ENCODE measurements around the gene SPOP.

SPOP gene

GRCh38 chr17:49567871-49568694 lies 109.8 kb downstream of the SPOP start:
- no peak for TF ChIP-seq POLR2A (IDR thresholded peaks at IDR 0.05; ENCODE audit: low read depth, low read length)
- FAIRE-seq: peak; percentile 45
- peak; percentile 85 for DNase-seq (ENCODE audit: insufficient read length, low spot score)

- no peak for FAIRE-seq
- TF ChIP-seq POLR2A (IDR thresholded peaks at IDR 0.05; ENCODE audit: low read depth, low read length): no peak
- no peak for DNase-seq (ENCODE audit: insufficient read length, low spot score)
Observed at GRCh38 chr17:49567104-49567521, 110.8 kb downstream of the SPOP start.

DNA sequence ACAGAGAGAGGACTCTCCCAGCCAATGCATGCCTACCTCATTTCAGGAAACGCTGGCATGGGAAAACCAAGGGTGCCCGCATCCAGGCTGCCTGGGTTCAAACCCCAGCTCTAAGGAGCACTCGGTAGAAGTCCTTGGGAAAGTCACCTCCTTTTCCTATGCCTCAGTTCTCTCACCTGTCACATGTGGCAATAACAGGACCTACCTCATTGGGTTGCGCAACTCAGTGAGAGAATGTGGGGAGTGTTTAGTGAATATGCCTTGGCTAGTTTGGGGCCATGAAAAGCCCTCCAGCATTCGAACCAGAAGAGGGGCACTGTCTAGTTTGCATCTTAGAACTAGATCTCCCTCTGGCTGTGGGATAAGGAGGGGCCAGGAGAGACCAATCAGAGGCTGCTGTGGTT lies 111.2 kb downstream of the SPOP start:
- DNase-seq (ENCODE audit: insufficient read length, low spot score) (no peak), FAIRE-seq (no peak)
- TF ChIP-seq POLR2A (IDR thresholded peaks at IDR 0.05; ENCODE audit: low read depth, low read length): no peak

DNA sequence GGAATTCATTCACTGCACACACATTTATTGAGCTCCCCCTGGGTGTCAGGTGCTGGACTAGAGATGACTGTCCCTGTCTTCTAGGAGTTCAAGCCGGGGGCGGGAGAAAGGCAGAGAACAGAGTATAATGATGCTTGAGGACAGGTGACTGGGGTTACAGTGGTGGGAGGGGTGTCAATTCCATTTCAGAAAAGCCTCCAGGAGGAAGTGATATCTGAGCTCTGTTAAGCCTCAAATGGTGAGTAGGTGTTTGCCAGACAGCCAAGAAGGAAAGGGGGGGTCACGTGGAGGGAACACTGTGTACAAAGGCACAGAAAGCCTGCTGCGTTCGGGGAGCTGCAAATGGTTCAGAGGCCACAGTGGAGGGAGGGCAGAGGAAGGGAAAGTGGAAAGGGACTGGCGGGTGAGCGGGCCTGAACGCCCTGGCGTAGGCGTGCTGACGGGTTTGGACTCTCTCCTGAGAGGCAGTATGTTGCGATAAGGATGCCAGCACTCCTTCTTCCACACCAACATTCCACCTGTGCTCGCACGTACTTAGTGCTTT lies 111.9 kb downstream of the SPOP start:
- FAIRE-seq (no peak), DNase-seq (ENCODE audit: insufficient read length, low spot score) (no peak)
- TF ChIP-seq POLR2A (IDR thresholded peaks at IDR 0.05; ENCODE audit: low read depth, low read length): no peak

- TF ChIP-seq POLR2A (IDR thresholded peaks at IDR 0.05; ENCODE audit: low read depth, low read length): no peak
- FAIRE-seq (no peak), DNase-seq (ENCODE audit: insufficient read length, low spot score) (no peak)
Observed at GRCh38 chr17:49564638-49565037, 113.3 kb downstream of the SPOP start.

DNA sequence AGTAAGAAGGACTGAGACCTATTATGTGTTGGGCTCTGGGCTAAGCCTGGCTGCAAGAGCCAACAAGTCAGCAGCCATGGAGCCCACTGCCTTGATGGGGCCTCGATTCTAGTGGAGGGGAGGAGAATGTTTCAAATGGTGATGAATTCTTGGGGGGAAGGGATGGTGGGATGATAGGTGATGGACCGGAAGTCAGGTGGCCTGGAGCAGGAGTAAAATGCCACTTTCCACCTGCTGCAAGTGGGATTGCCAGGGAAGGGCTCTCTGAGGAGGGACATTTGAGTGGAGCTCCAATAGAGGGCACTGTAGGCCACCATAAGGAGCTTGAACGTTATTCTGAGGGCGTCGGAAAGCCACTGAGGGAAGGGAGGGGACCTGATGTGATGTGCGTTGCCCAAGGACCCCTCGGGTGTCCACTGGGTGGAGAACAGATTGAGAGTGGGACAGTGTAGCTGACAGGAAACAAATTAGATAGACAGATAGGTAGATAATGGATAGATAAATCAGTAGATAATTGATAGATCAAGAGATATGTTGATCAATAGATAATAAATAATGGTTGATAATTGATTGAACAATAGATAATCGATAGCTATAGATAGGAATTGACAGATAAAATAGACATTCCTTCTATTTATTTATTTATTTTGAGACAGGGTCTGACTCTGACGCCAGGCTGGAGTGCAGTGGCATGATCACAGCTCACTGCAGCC lies 120.4 kb downstream of the SPOP start:
- FAIRE-seq: no peak
- DNase-seq (ENCODE audit: insufficient read length, low spot score): no peak
- no peak for TF ChIP-seq POLR2A (IDR thresholded peaks at IDR 0.05; ENCODE audit: low read depth, low read length)

DNA sequence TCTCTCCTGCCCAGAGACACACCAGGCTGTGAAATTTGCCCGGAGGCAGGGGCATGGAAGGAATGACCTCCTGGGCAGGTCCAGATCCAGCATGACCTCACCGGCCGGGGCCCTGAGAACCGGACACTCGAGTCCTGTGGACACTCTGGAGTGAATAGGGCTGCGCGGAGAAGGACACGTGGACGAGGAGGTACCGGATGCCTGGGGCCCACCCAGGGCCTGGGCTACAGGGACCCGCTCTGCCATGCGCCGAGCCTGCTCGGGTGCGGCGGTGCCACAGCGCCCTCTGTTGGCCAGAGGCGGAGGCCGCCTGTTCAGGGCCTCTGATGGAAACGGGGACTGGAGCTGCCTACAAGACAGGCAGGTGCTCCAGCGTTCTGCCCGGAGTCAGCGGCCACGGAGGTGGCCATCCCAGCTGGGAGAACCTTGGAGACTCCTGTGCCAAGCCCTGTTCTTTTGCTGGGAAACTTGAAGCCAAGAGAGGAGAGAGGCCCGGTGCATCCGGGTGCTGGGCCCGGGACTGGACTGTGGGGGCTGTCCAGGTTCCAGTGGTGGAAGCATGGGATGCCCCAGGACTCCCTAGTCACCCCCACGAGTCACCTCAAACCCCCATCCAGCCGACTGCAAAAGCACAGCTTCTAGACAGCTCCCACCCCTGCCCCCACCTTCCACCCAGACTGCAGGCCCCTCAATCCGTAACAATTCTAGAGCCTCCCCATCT lies 121.5 kb downstream of the SPOP start:
- DNase-seq (ENCODE audit: insufficient read length, low spot score) (peak; percentile 90), FAIRE-seq (no peak)
- TF ChIP-seq POLR2A (IDR thresholded peaks at IDR 0.05; ENCODE audit: low read depth, low read length): no peak

DNA sequence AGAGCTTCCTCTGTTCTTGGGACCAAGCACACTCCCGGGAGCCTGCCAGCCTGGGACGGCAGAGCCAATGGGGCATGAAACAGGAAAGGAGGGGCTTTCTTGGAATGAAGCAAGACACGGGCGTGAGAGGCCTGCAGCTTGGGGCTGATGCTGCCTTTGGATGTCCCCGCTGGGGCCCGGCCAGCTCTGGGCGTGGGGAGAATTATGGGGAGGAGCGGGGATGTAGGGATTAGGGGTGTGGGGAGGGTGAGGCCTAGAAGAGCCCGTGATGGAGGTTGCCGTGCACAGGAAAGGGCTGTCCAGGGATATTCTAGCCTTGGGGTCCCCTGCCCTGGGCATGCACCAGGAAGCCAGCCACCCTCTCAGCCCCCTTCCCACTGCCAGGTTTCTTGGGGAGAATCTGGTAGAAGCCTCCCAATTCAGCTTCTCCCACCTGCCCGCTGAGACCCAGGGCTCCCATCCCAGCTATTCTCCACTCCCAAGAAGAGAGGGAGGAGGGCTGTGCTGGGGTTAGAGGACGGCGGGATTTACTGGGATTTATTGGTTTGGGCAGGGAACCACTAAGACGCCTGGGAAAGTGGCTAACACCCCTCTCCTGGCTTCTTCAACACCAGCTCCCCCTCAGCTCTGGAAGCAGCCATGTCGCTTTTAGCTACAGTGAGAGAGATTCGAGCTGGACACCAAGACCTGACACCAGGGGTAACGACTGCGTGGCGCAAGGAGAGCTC lies 122.2 kb downstream of the SPOP start:
- no peak for FAIRE-seq
- no peak for DNase-seq (ENCODE audit: insufficient read length, low spot score)
- TF ChIP-seq POLR2A (IDR thresholded peaks at IDR 0.05; ENCODE audit: low read depth, low read length): no peak

DNA sequence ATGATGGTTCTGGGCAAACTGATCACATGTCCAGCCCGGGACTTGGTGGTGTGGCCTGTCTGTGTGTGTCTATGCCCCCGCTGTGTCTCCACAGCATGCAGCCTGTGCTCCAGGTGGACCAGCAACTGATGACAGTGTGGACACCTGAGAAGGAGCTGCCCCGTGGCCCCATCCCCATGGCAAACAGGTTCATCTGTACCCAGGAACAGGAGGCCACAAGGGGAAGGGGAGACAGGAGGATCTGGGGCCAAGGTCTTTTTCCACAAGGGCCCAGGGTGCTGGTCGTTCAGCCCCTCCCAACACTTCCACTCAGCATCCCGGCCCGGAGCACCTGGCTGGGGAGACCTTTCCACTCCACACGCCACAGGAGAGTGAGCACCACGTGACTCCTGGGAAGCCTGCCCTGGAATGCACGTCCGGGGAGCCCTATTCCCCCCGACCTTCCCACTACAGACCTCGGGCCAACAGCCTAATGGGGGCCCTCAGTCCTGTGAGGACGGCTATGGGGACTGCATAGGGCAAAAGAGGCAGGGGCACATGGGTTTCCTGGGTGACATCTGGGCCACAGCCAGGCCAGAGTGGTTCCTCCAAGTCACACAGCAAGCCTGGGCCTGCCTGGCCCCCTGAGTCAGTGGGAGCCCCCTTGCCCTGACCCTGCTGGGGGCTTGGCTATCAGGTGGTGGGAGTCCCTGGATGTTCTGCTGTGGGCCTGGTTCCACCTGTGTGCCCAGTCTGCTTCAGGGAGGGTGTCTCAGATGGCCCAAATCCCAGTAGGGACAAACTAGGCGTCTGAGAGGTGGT lies 123.0 kb downstream of the SPOP start:
- DNase-seq (ENCODE audit: insufficient read length, low spot score) (no peak), FAIRE-seq (no peak)
- TF ChIP-seq POLR2A (IDR thresholded peaks at IDR 0.05; ENCODE audit: low read depth, low read length): no peak

DNA sequence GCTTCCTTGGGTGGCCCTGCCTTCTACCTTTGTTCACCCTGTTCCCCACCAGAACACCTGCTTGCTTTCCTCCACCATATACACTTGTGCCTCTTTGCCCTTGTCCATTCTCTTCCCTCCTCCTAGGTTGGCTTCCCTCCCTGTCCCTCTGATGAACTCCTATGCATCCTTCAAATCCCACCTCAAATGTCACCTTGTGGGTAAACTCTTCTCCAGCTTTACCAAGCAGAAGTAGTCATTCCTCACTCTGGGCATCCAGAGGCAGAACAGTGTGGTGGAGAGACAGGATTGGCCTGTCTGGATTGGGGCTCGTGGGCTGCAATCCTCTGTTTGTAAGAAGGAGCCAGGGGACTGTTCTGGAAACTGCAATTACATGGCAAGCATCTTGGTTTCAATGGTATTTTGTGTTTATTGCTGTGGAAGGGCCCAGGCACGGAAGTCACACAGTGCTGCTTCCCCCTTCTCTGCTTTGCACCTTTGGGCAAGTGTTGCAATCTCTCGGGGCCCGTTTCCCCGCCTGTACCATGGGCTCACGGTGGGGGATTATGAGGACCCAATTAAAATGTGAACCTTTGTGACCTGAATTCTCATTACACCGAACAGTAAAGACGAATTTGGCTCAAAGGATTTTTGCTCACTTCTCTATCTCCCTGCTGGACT lies 124.1 kb downstream of the SPOP start:
- FAIRE-seq: no peak
- DNase-seq (ENCODE audit: insufficient read length, low spot score): no peak
- no peak for TF ChIP-seq POLR2A (IDR thresholded peaks at IDR 0.05; ENCODE audit: low read depth, low read length)

GRCh38 chr17:49552070-49552751 lies 125.7 kb downstream of the SPOP start:
- FAIRE-seq: no peak
- TF ChIP-seq POLR2A (IDR thresholded peaks at IDR 0.05; ENCODE audit: low read depth, low read length): no peak

More at GRCh38 chr17:49552070-49552751, 125.7 kb downstream of the SPOP start:
- peak; percentile 62 for DNase-seq (ENCODE audit: insufficient read length, low spot score)

Measured in H54 (cell line).